OCI-LY7 (cell line): ENCODE results near the gene PAK1. TPM values are rescaled to one million over a fixed set of nuclear protein-coding genes. Genes with fewer than 3 reads are reported as not detected.

Source experiments
- BruUV-seq: library from RNA; stranded (reverse); fragments of 400-500 nt; replicated peaks from 2 replicates; lab custom pipeline; 2021; lab: Mats Ljungman, UMichigan
- CTCF ChIA-PET: fragments of 300-600 bp; sonication (Branson Sonifier 250); formaldehyde crosslinking; loops from one replicate; lab custom pipeline; 2022; ENCODE audit warnings: antibody characterized with exemption; ENCODE audit not compliant: unreplicated experiment; lab: Charles Lee
- POLR2A ChIA-PET: fragments of 300-600 bp; sonication (Branson Sonifier 250); formaldehyde crosslinking; loops from one replicate; lab custom pipeline; 2022; ENCODE audit warnings: antibody characterized with exemption; lab: Charles Lee
- DNase-seq: peaks from one replicate; pipeline ENCODE4 v3.0.0-alpha.2; 2015; ENCODE audit warnings: low spot score
- H2AFZ ChIP-seq: fragments of 200-600 bp; sonication (generic), shearing (Covaris generic); 2 replicates; pipeline ENCODE4 v1.6.1; 2014; ENCODE audit warnings: mild to moderate bottlenecking, antibody characterized with exemption, low read length, moderate library complexity
- H3K27ac ChIP-seq: fragments of 200-600 bp; sonication (generic); 2 replicates; pipeline ENCODE4 v1.5.1; 2014; ENCODE audit warnings: mixed run types, low read depth, mild to moderate bottlenecking, moderate library complexity, low read length, inconsistent platforms; ENCODE audit not compliant: poor library complexity, severe bottlenecking
- H3K36me3 ChIP-seq: fragments of 200-600 bp; sonication (generic); 2 replicates; pipeline ENCODE4 v1.6.1; 2014; ENCODE audit warnings: mild to moderate bottlenecking, antibody characterized with exemption, low read length, moderate library complexity, mixed read lengths; ENCODE audit not compliant: insufficient read depth
- H3K4me1 ChIP-seq: fragments of 200-600 bp; sonication (generic); 2 replicates; pipeline ENCODE4 v1.5.1; 2014; ENCODE audit warnings: mild to moderate bottlenecking, low read length; ENCODE audit not compliant: insufficient read depth, poor library complexity, severe bottlenecking
- H3K4me2 ChIP-seq: fragments of 200-600 bp; sonication (generic); 2 replicates; pipeline ENCODE4 v1.6.1; 2014; ENCODE audit warnings: mild to moderate bottlenecking, low read length
- H3K4me3 ChIP-seq: fragments of 200-600 bp; sonication (generic); 2 replicates; pipeline ENCODE4 v1.5.1; 2014; ENCODE audit warnings: mild to moderate bottlenecking, low read depth, low read length; ENCODE audit not compliant: poor library complexity, severe bottlenecking
- H3K79me2 ChIP-seq: fragments of 200-600 bp; sonication (generic); 2 replicates; pipeline ENCODE4 v1.6.1; 2016; ENCODE audit warnings: low read depth, mild to moderate bottlenecking, low read length, moderate library complexity, mixed read lengths; ENCODE audit not compliant: insufficient read depth
- H3K9me2 ChIP-seq: fragments of 200-600 bp; sonication (generic); 2 replicates; pipeline ENCODE4 v1.6.1; 2016; ENCODE audit warnings: mild to moderate bottlenecking, low read length, mixed read lengths; ENCODE audit not compliant: insufficient read depth
- H3K9me3 ChIP-seq: fragments of 200-600 bp; sonication (generic); 2 replicates; pipeline ENCODE4 v1.6.1; 2014; ENCODE audit warnings: mild to moderate bottlenecking, mixed run types, low read length, mixed read lengths
- H4K20me1 ChIP-seq: fragments of 200-600 bp; sonication (generic); 2 replicates; pipeline ENCODE4 v1.6.1; 2014; ENCODE audit warnings: mild to moderate bottlenecking, antibody characterized with exemption, low read length, moderate library complexity, mixed read lengths; ENCODE audit not compliant: insufficient read depth
- CTCF ChIP-seq: fragments of 200-600 bp; sonication (generic); conservative IDR thresholded peaks from 2 replicates; pipeline ENCODE4 v1.5.1; 2014; ENCODE audit warnings: mild to moderate bottlenecking, antibody characterized with exemption, low read length, moderate library complexity, mixed read lengths
- EZH2phosphoT487 ChIP-seq: fragments of 200-600 bp; sonication (generic); IDR thresholded peaks from 2 replicates; pipeline ENCODE4 v1.6.1; 2018; ENCODE audit warnings: low read depth, borderline replicate concordance, mild to moderate bottlenecking, mixed run types, antibody characterized with exemption, low read length, moderate library complexity, mixed read lengths
- intact Hi-C: fragments of 100-400 bp; cut with micrococcal nuclease; formaldehyde crosslinking; loops from one replicate; pipeline ENCODE4 v1.10.0; 2022; ENCODE audit not compliant: unreplicated experiment
- total RNA-seq, 2 experiments: library from RNA; depleted of rRNA in 1 of 2; stranded (reverse); fragments of >200 nt in 1 of 2; shearing (Covaris generic) in 1 of 2; gene quantifications; 2 replicates each; pipeline ENCODE4 v1.2.3, GENCODE V29; 2014 to 2022

The PAK1 gene
- total RNA-seq, 2 experiments from 2014 or later: 1.0 to 3.4 TPM

DNA sequence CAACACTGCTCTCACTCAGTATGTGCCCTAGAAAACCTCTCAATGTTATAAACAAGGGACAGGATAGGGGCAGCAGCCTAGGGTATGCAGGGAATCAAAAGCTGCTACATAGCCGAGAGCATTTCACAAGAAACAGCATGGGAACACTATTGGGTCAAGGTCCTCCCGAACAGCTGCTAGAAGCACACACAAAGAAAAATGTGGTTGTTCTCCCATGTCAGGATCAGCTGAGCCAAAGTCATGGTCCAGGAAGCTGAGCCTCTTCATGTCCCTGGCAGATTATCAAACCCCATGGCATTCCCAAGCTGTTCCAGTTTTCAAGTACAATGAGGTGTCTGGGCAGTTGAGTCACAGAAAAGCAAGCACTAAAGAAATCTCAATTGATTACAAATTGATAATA is 151.4 kb downstream of the PAK1 start:
- POLR2A ChIA-PET: no interaction called here
- H3K36me3 ChIP-seq: no peaks in the 10 kb centered on the region
- H2AFZ ChIP-seq: no peak overlapping the region
- H3K9me2 ChIP-seq: no peaks in the 10 kb centered on the region
- no peak for DNase-seq
- intact Hi-C loops: no loop called here
- no peaks in the 10 kb centered on the region for H4K20me1 ChIP-seq
- TF ChIP-seq CTCF (no peak), EZH2phosphoT487 (no peak)
- H3K79me2 ChIP-seq: no peaks in the 10 kb centered on the region
- H3K4me1 ChIP-seq: no peaks in the 10 kb centered on the region
- CTCF ChIA-PET: no interaction called here
- H3K27ac ChIP-seq: no peak overlapping the region
- H3K4me2 ChIP-seq: no peak overlapping the region
- no peaks in the 10 kb centered on the region for H3K9me3 ChIP-seq
- H3K4me3 ChIP-seq: no peak overlapping the region
- BruUV-seq: no TSS peak

DNA sequence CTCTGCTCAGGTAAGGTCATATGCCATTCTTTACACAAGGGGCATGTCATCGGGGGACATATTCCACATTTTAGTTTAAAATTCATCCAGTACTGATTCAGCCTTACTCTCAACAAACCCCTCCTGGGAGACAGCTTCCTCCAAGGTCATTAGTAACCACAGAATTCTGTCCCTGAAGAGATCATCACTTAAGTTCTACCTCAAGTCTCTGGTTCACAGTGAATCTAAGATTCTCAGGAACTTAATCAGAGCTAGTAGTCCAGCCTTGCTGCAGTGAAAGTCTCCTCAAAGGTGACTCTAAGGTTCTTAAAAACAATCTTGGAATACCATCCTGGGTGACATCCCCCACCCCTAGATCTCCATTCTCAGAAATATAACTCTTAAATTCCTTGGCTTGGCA is 153.5 kb downstream of the PAK1 start:
- Histone ChIP-seq H3K4me1 (no peaks in the 10 kb centered on the region), H2AFZ (no peak overlapping the region), H3K27ac (no peak overlapping the region), H3K36me3 (no peaks in the 10 kb centered on the region), H4K20me1 (no peaks in the 10 kb centered on the region), H3K79me2 (no peaks in the 10 kb centered on the region), H3K9me2 (no peaks in the 10 kb centered on the region), H3K9me3 (no peaks in the 10 kb centered on the region), H3K4me2 (no peak overlapping the region), H3K4me3 (no peak overlapping the region)
- no TSS peak for BruUV-seq
- no peak for DNase-seq
- ChIA-PET POLR2A (no interaction called here), CTCF (no interaction called here)
- TF ChIP-seq CTCF: no peak
- no peak for TF ChIP-seq EZH2phosphoT487
- intact Hi-C loops: no loop called here

GRCh38 chr11:77318600-77318999 is 155.3 kb downstream of the PAK1 start:
- Histone ChIP-seq H3K9me2 (no peaks in the 10 kb centered on the region), H3K27ac (no peak overlapping the region), H3K4me2 (no peak overlapping the region), H3K4me3 (no peak overlapping the region), H3K9me3 (no peaks in the 10 kb centered on the region), H3K79me2 (no peaks in the 10 kb centered on the region), H3K4me1 (no peaks in the 10 kb centered on the region), H2AFZ (no peak overlapping the region), H3K36me3 (no peaks in the 10 kb centered on the region), H4K20me1 (no peaks in the 10 kb centered on the region)
- intact Hi-C loops: no loop called here
- no peak for DNase-seq
- ChIA-PET CTCF (interaction anchor here (0.6 kb wide), 1 partner anchor 1098 kb away, joined by 4 read pairs; no protein-coding TSS in a partner anchor), POLR2A (interaction anchor here (0.6 to 0.9 kb wide), 7 partner anchors 10 to 1843 kb away, joined by 3 to 5 read pairs (median 4); no protein-coding TSS in a partner anchor)
- no TSS peak for BruUV-seq
- TF ChIP-seq EZH2phosphoT487: no peak
- TF ChIP-seq CTCF: no peak
